ENCODE results near the gene STK33. TPM values are rescaled to one million over a fixed set of nuclear protein-coding genes. Genes with fewer than 3 reads are reported as not detected.

The STK33 gene
- polyA plus RNA-seq, 1 of the 3 experiments (the other 2 are of a cell fraction), result 12.3 TPM

DNA sequence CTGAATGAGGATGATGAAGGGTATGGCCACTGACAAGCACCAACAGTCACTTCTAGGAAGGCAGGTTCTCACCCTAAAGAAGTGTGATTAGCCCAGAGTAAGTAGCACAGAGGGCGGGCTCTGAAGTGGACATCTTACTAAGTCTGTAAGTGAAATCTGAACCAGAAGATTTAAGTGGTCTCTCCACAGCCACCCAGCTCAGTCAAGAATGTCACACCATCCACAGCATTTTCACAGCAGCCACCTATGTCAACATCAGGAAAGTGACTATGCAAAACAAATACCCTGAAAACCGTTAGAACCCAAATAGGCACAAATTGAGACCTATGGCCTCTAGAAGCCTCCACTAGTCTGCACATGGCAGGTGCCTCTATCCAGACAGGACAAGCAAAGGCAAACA is 23.0 kb upstream of the STK33 start:
- Histone ChIP-seq H3K9me2 (no peaks in the 10 kb centered on the region), H3K36me3 (replicated peaks in 1 of 2; ENCODE audit: control insufficient read depth in 1 of 2, insufficient read depth in 2 of 2, low read length in 1 of 2) (peaks cover 0 to 28% of the 10 kb centered on the region in 2 experiments), H3K79me2 (ENCODE audit: insufficient read depth) (no peaks in the 10 kb centered on the region), H3K4me1 (ENCODE audit: control insufficient read depth in 1 of 2, insufficient read depth in 2 of 2, low read depth in 1 of 2, low read length in 1 of 2) (no peaks in the 10 kb centered on the region; a peak in 1 of 4 replicates), H4K20me1 (ENCODE audit: insufficient read depth) (no peaks in the 10 kb centered on the region), H2AFZ (ENCODE audit: low read depth) (no peak overlapping the region), H3F3A (replicated peaks; ENCODE audit: insufficient read depth) (no peaks in the 10 kb centered on the region), H3K4me2 (no peak overlapping the region), H3K9ac (no peak overlapping the region), H3K4me3 (ENCODE audit: low read depth in 2 of 2, low read length in 1 of 2) (no peak overlapping the region), H3K9me3 (no peaks in the 10 kb centered on the region), H3K27me3 (ENCODE audit: insufficient read depth) (no peaks in the 10 kb centered on the region), H3K27ac (ENCODE audit: low read depth in 2 of 2, low read length in 1 of 2) (no peak overlapping the region)
- DNase-seq, result no peak
- CTCF ChIA-PET, result no interaction called here
- POLR2A ChIA-PET, result no interaction called here
- 88% methylated on average over 2 of the region's 2 CpGs for WGBS (ENCODE audit: low lambda C conversion rate)
- TF ChIP-seq EP300 (IDR thresholded peaks at IDR 0.05; ENCODE audit: borderline replicate concordance in 1 of 2, low read depth in 1 of 2, low read length in 1 of 2) (no peak), TCF12 (IDR thresholded peaks at IDR 0.05) (no peak), NFIC (IDR thresholded peaks at IDR 0.05; ENCODE audit: borderline replicate concordance) (no peak), YY1 (IDR thresholded peaks at IDR 0.05; ENCODE audit: low read depth) (no peak), SIN3A (IDR thresholded peaks at IDR 0.05; ENCODE audit: borderline replicate concordance, low read depth, low read length) (no peak), ZBTB33 (IDR thresholded peaks at IDR 0.05; ENCODE audit: borderline replicate concordance, low read depth) (no peak), GATA2 (CRISPR knock-in tag; IDR thresholded peaks at IDR 0.05) (no peak), GABPA (IDR thresholded peaks at IDR 0.05; ENCODE audit: low read depth) (no peak), EZH2phosphoT487 (IDR thresholded peaks at IDR 0.05; ENCODE audit: borderline replicate concordance, low read depth) (no peak), JUND (IDR thresholded peaks at IDR 0.05) (no peak), RAD21 (IDR thresholded peaks at IDR 0.05; ENCODE audit: low read length) (no peak), RCOR1 (IDR thresholded peaks at IDR 0.05; ENCODE audit: low read length) (no peak), SMC3 (IDR thresholded peaks at IDR 0.05; ENCODE audit: low read depth, low read length) (no peak), RXRA (IDR thresholded peaks at IDR 0.05; ENCODE audit: borderline replicate concordance, low read depth) (no peak), FOXJ3 (CRISPR knock-in tag; IDR thresholded peaks at IDR 0.05) (no peak), FOXM1 (IDR thresholded peaks at IDR 0.05; ENCODE audit: low read depth) (no peak), CHD2 (IDR thresholded peaks at IDR 0.05; ENCODE audit: low read length, partially characterized antibody) (no peak)
- TF ChIP-seq, protein P1, sequence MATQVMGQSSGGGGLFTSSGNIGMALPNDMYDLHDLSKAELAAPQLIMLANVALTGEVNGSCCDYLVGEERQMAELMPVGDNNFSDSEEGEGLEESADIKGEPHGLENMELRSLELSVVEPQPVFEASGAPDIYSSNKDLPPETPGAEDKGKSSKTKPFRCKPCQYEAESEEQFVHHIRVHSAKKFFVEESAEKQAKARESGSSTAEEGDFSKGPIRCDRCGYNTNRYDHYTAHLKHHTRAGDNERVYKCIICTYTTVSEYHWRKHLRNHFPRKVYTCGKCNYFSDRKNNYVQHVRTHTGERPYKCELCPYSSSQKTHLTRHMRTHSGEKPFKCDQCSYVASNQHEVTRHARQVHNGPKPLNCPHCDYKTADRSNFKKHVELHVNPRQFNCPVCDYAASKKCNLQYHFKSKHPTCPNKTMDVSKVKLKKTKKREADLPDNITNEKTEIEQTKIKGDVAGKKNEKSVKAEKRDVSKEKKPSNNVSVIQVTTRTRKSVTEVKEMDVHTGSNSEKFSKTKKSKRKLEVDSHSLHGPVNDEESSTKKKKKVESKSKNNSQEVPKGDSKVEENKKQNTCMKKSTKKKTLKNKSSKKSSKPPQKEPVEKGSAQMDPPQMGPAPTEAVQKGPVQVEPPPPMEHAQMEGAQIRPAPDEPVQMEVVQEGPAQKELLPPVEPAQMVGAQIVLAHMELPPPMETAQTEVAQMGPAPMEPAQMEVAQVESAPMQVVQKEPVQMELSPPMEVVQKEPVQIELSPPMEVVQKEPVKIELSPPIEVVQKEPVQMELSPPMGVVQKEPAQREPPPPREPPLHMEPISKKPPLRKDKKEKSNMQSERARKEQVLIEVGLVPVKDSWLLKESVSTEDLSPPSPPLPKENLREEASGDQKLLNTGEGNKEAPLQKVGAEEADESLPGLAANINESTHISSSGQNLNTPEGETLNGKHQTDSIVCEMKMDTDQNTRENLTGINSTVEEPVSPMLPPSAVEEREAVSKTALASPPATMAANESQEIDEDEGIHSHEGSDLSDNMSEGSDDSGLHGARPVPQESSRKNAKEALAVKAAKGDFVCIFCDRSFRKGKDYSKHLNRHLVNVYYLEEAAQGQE (IDR thresholded peaks at IDR 0.05; ENCODE audit: low read depth, low read length), result no peak
